Thoracic aorta (tissue), 2 donors: ENCODE data around the gene FAM25C. TPM values are rescaled to one million over a fixed set of nuclear protein-coding genes. Genes with fewer than 3 reads are reported as not detected.
"Not testable (repeated sequence)": the region's sequence is repeated elsewhere in the genome, so short reads cannot be mapped to it uniquely, and the experiment has no call there.

Experiments used
- ATAC-seq: fragments of 150-250 bp; one replicate; pipeline ENCODE4 v1.8.0; 2017; ENCODE audit warnings: low read depth; ENCODE audit not compliant: insufficient number of reproducible peaks, low FRiP score
- DNase-seq: peaks from one replicate; pipeline ENCODE4 v3.0.0-alpha.2; 2020; ENCODE audit warnings: low spot score
- H3K27ac ChIP-seq, 2 donors: fragments of 200-600 bp; sonication (generic); 1 replicate in 1 of 2; 2 replicates in 1 of 2; pipeline ENCODE4 v1.5.1; 2016; ENCODE audit warnings: mild to moderate bottlenecking in 2 of 2, moderate library complexity in 2 of 2
- H3K27me3 ChIP-seq: fragments of 200-600 bp; sonication (generic); replicated peaks from 2 replicates; pipeline ENCODE4 v1.6.0; 2016; ENCODE audit warnings: mild to moderate bottlenecking; ENCODE audit not compliant: insufficient read depth
- H3K36me3 ChIP-seq: fragments of 200-600 bp; sonication (generic); one replicate; pipeline ENCODE4 v1.5.1; 2016
- H3K4me1 ChIP-seq, 2 donors: fragments of 200-600 bp; sonication (generic); 1 replicate in 1 of 2; 2 replicates in 1 of 2; pipeline versions ENCODE4 v1.5.1 to v1.6.0; 2016; ENCODE audit warnings: low read depth in 2 of 2, mild to moderate bottlenecking in 1 of 2; ENCODE audit not compliant: control insufficient read depth in 1 of 2
- H3K4me3 ChIP-seq: fragments of 200-600 bp; sonication (generic); 2 replicates; pipeline ENCODE4 v1.5.1; 2016; ENCODE audit warnings: mild to moderate bottlenecking
- H3K9me3 ChIP-seq: fragments of 200-600 bp; sonication (generic); 2 replicates; pipeline ENCODE4 v1.5.1; 2016
- total RNA-seq, 2 donors: library from RNA; depleted of rRNA; stranded (reverse); fragments of >200 nt; gene quantifications; one replicate each; pipeline versions ENCODE4 v1.1.0 to v1.2.3, GENCODE V29; 2016

FAM25C gene
- total RNA-seq: not detected

- ATAC-seq, H3K4me3 ChIP-seq, H3K27ac ChIP-seq, DNase-seq, H3K4me1 ChIP-seq, H3K36me3 ChIP-seq, H3K27me3 ChIP-seq, H3K9me3 ChIP-seq: not testable (repeated sequence)
Observed at GRCh38 chr10:47999691-48000090, at the start of gene FAM25C. FAM25C (minus strand) TSS chr10:47999791; CDS start chr10:47999765, 26 bp downstream.

GRCh38 chr10:48044557-48044956 is 45.0 kb upstream of the FAM25C start:
- H3K36me3 ChIP-seq, H3K9me3 ChIP-seq, H3K27ac ChIP-seq, ATAC-seq, DNase-seq, H3K4me3 ChIP-seq, H3K4me1 ChIP-seq, H3K27me3 ChIP-seq: not testable (repeated sequence)

GRCh38 chr10:48031390-48031789 is 31.8 kb upstream of the FAM25C start:
- H3K27ac ChIP-seq, DNase-seq, H3K9me3 ChIP-seq, H3K4me3 ChIP-seq, H3K36me3 ChIP-seq, ATAC-seq, H3K4me1 ChIP-seq, H3K27me3 ChIP-seq: not testable (repeated sequence)

- not testable (repeated sequence) for H3K27ac ChIP-seq, H3K27me3 ChIP-seq, DNase-seq, ATAC-seq, H3K9me3 ChIP-seq, H3K4me1 ChIP-seq, H3K36me3 ChIP-seq, H3K4me3 ChIP-seq
Observed at GRCh38 chr10:48002306-48002705, 2.7 kb upstream of the FAM25C start.

GRCh38 chr10:47994045-47994444 is 5.5 kb downstream of the FAM25C start:
- not testable (repeated sequence) for ATAC-seq, H3K9me3 ChIP-seq, H3K27me3 ChIP-seq, H3K4me3 ChIP-seq, H3K36me3 ChIP-seq, H3K27ac ChIP-seq, DNase-seq, H3K4me1 ChIP-seq

GRCh38 chr10:47992560-47992959 is 7.0 kb downstream of the FAM25C start:
- ATAC-seq, H3K27me3 ChIP-seq, DNase-seq: not testable (repeated sequence)

GRCh38 chr10:47991706-47992105 is 7.9 kb downstream of the FAM25C start:
- not testable (repeated sequence) for H3K27me3 ChIP-seq, ATAC-seq, H3K4me1 ChIP-seq, H3K9me3 ChIP-seq, H3K36me3 ChIP-seq, DNase-seq, H3K27ac ChIP-seq, H3K4me3 ChIP-seq

More at GRCh38 chr10:47992560-47992959, 7.0 kb downstream of the FAM25C start:
- H3K27ac ChIP-seq, H3K4me1 ChIP-seq, H3K36me3 ChIP-seq, H3K9me3 ChIP-seq, H3K4me3 ChIP-seq: not testable (repeated sequence)

- not testable (repeated sequence) for H3K36me3 ChIP-seq, H3K4me3 ChIP-seq, H3K27ac ChIP-seq, H3K27me3 ChIP-seq, ATAC-seq, H3K4me1 ChIP-seq, DNase-seq, H3K9me3 ChIP-seq
Observed at GRCh38 chr10:47990097-47990496, 9.5 kb downstream of the FAM25C start.

GRCh38 chr10:47989542-47989950 is 10.0 kb downstream of the FAM25C start:
- not testable (repeated sequence) for DNase-seq, H3K9me3 ChIP-seq, H3K4me1 ChIP-seq, H3K27me3 ChIP-seq, ATAC-seq, H3K4me3 ChIP-seq, H3K36me3 ChIP-seq, H3K27ac ChIP-seq

GRCh38 chr10:47988718-47989541 is 10.7 kb downstream of the FAM25C start:
- not testable (repeated sequence) for H3K36me3 ChIP-seq, DNase-seq, ATAC-seq, H3K4me1 ChIP-seq, H3K27ac ChIP-seq, H3K9me3 ChIP-seq, H3K27me3 ChIP-seq, H3K4me3 ChIP-seq

GRCh38 chr10:47987952-47988351 is 11.6 kb downstream of the FAM25C start:
- not testable (repeated sequence) for H3K27ac ChIP-seq, ATAC-seq, H3K4me3 ChIP-seq, H3K4me1 ChIP-seq, H3K9me3 ChIP-seq, DNase-seq, H3K36me3 ChIP-seq, H3K27me3 ChIP-seq

GRCh38 chr10:47986413-47987230 is 13.0 kb downstream of the FAM25C start:
- not testable (repeated sequence) for H3K4me3 ChIP-seq, H3K27ac ChIP-seq

More at GRCh38 chr10:47986413-47987230, 13.0 kb downstream of the FAM25C start:
- not testable (repeated sequence) for DNase-seq, H3K27me3 ChIP-seq, H3K4me1 ChIP-seq, H3K36me3 ChIP-seq, H3K9me3 ChIP-seq, ATAC-seq
